Osteocyte (in vitro differentiated cells): ENCODE data around the gene SLC13A5. TPM values are rescaled to one million over a fixed set of nuclear protein-coding genes. Genes with fewer than 3 reads are reported as not detected.

Experiments
- DNase-seq: peaks from one replicate; pipeline ENCODE4 v3.0.0; 2021; ENCODE audit warnings: mixed read lengths; ENCODE audit not compliant: unreplicated experiment; ENCODE audit errors: extremely low spot score
- H3K27ac Mint-ChIP-seq: one replicate; pipeline ENCODE4 v1.8.0; 2021; ENCODE audit warnings: mild to moderate bottlenecking, mixed read lengths; ENCODE audit not compliant: unreplicated experiment
- H3K27me3 Mint-ChIP-seq: one replicate; pipeline ENCODE4 v1.8.0; 2021; ENCODE audit warnings: mixed read lengths; ENCODE audit not compliant: unreplicated experiment
- H3K36me3 Mint-ChIP-seq: one replicate; pipeline ENCODE4 v1.8.0; 2021; ENCODE audit warnings: mixed read lengths; ENCODE audit not compliant: unreplicated experiment
- H3K4me1 Mint-ChIP-seq: one replicate; pipeline ENCODE4 v1.8.0; 2021; ENCODE audit warnings: mixed read lengths; ENCODE audit not compliant: unreplicated experiment
- H3K4me3 Mint-ChIP-seq: one replicate; pipeline ENCODE4 v1.8.0; 2021; ENCODE audit warnings: mild to moderate bottlenecking, moderate library complexity, mixed read lengths; ENCODE audit not compliant: unreplicated experiment
- H3K9me3 Mint-ChIP-seq: one replicate; pipeline ENCODE4 v1.8.0; 2021; ENCODE audit warnings: mixed read lengths; ENCODE audit not compliant: unreplicated experiment
- CTCF ChIP-seq: fragments of 200-600 bp; sonication (generic); IDR thresholded peaks from 2 replicates; pipeline ENCODE4 v1.5.0; 2021; ENCODE audit warnings: antibody characterized with exemption, mild to moderate bottlenecking, moderate library complexity
- total RNA-seq: library from RNA; stranded (reverse); gene quantifications from 2 replicates; pipeline ENCODE4 v1.2.1, GENCODE V29; 2021

SLC13A5 gene
- total RNA-seq, 1 donor from 2014 or later: not detected

GRCh38 chr17:6700948-6701307 lies 12.2 kb downstream of the SLC13A5 start:
- H3K9me3 Mint-ChIP-seq: no peaks in the 10 kb centered on the region
- no peaks in the 10 kb centered on the region for H3K4me1 Mint-ChIP-seq
- no peak overlapping the region for H3K4me3 Mint-ChIP-seq
- H3K27ac Mint-ChIP-seq: no peak overlapping the region
- no peak for DNase-seq
- TF ChIP-seq CTCF: no peak
- H3K27me3 Mint-ChIP-seq: peaks cover 2% of the 10 kb centered on the region
- no peaks in the 10 kb centered on the region for H3K36me3 Mint-ChIP-seq

GRCh38 chr17:6699997-6700947 lies 12.9 kb downstream of the SLC13A5 start:
- no peak overlapping the region for H3K4me3 Mint-ChIP-seq
- H3K27me3 Mint-ChIP-seq: peaks cover 2% of the 10 kb centered on the region
- no peaks in the 10 kb centered on the region for H3K36me3 Mint-ChIP-seq
- DNase-seq: no peak
- H3K9me3 Mint-ChIP-seq: no peaks in the 10 kb centered on the region
- H3K4me1 Mint-ChIP-seq: no peaks in the 10 kb centered on the region
- no peak overlapping the region for H3K27ac Mint-ChIP-seq
- no peak for TF ChIP-seq CTCF

- Mint-ChIP-seq H3K36me3 (no peaks in the 10 kb centered on the region), H3K27me3 (peaks cover 5% of the 10 kb centered on the region)
Observed at GRCh38 chr17:6698004-6698403, 15.2 kb downstream of the SLC13A5 start.

GRCh38 chr17:6696906-6697305 lies 16.3 kb downstream of the SLC13A5 start:
- peaks cover 12% of the 10 kb centered on the region for H3K27me3 Mint-ChIP-seq

More at GRCh38 chr17:6698004-6698403, 15.2 kb downstream of the SLC13A5 start:
- Mint-ChIP-seq H3K9me3 (no peaks in the 10 kb centered on the region), H3K27ac (no peak overlapping the region), H3K4me1 (no peaks in the 10 kb centered on the region), H3K4me3 (no peak overlapping the region)
- no peak for DNase-seq
- TF ChIP-seq CTCF: no peak

More at GRCh38 chr17:6696906-6697305, 16.3 kb downstream of the SLC13A5 start:
- no peak overlapping the region for H3K4me3 Mint-ChIP-seq
- H3K9me3 Mint-ChIP-seq: no peaks in the 10 kb centered on the region
- no peak for TF ChIP-seq CTCF
- no peaks in the 10 kb centered on the region for H3K4me1 Mint-ChIP-seq
- no peak for DNase-seq
- H3K36me3 Mint-ChIP-seq: no peaks in the 10 kb centered on the region
- H3K27ac Mint-ChIP-seq: no peak overlapping the region
